ENCODE results near the gene UNC119B.

The UNC119B gene

DNA sequence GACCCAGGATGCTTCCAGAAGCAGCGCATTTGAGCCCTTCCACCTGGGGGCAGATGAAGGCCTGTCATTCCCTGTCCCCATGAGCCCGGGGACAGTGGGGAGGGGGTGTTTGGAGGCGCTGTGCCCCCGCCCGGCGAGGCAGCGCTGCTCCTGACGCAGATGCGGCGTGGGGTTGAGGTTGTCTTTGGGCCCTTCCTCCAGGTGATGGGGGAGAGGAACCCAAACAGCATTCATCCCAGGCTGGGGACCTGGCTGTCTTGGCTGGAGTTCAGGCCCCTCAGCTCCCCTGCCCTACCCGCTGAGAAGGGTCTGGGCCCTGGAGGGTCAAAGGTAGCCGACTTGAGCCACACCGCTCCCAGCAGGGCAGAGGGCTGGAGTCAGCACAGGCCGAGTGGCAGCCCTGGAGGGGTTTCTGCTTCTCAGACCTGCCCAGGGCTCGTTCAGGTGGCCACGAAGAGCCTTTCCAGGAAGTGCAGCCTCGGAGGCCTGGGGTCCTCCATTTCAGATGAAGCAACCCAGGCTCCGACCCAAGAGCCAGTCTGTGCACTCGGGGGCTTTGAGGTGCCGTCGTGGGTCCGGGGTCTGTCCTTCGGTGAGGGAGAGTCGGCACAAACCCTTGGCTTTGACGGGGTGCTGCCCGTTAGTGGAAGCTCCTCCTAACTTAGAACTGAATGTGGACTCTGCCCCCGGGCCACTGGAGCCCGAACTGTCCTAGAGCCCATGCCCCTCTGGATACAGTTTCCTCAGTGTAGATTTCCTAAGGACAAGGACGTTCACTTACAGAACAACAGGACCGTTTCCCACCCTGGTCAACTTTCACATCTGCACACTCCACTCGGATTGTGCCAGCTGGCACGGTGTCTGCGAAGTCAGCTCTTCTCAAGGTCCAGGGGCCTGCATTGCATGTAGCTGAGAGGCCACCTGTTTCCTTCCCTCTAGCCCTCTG is 31.5 kb downstream of the UNC119B start:
- no peak for DNase-seq

DNA sequence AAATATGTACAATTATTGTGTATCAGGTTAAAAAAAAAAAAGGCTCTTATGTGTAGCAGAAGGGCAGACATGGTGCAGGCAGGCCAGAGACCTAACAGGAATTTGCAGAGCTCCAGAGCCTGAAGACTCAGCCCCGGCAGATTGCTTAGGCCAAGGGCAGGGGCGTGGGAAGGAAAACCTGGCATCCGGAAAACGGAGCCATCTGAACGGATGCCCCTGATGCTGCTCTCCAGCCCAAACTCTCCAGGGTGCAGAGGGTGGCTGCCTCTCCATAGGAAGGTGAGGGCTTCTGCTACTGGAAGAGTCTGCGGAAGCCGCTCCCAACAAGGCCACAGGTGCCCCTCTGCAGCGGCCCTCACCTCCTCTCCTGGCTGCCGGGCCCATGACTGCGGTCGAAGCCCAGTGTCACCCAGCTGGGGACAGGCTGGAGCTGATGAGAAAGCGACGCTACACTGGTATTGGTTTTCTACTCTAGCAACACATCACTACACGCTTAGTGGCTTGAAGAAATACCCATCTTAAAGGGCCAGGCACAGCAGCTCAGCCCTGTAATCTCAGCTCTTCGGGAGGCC is 34.8 kb downstream of the UNC119B start:
- no peak for DNase-seq

DNA sequence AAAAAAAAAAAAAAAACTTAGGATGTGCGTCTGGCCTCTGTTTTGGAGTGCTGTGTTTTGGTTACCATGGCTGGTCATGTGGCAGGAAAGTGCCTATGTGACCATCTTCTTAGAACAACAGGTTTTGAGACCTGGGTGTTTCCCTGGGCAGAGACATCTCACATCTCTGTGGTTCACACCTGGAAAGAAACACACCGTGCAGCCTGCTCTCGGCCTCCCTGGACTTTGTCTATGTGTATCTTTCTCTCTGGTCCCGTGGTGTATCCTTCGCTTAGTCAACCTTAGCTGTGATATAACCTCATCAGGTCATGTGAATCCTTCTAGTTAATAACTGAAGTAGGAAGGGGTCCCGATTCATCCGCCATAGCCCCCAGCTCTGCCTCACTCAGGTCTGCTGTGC is 38.0 kb downstream of the UNC119B start:
- no peak for DNase-seq

DNA sequence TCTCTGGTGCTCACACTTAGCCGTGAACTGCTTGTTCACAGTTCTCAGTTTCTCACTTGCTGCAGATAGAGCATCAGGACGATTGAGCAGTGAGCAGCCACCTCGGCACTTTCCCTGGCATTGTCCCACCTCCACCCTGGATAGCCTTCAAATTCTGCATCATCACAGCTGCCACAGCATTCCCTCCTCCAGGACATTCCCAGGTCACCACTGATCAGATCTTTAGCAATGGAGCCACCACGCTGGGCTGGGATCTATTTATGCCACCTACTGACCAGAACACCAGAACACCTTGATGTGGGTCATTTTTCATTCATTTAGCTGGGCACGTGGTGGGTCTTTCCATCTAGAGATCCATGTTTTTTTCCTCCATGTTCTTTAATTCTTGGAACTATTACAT is 39.0 kb downstream of the UNC119B start:
- DNase-seq, result no peak

DNA sequence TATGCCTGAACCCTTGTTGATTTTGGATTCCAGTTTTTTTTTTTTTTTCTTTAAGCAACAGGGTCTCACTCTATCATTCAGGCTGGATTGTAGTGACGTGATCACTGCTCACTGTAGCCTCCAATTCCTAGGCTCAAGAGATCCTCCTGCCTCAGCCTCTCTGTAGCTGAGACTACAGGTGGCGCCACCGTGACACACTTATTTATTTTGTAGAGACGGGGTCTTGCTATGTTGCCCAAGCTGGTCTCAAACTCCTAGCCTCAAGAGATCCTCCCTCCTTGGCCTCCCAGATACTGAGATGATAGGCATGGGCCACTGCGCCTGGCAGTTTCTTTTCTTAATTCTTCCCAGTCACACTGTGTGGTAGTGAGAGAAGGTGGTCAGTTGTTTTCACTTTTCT is 40.5 kb downstream of the UNC119B start:
- no peak for DNase-seq

DNA sequence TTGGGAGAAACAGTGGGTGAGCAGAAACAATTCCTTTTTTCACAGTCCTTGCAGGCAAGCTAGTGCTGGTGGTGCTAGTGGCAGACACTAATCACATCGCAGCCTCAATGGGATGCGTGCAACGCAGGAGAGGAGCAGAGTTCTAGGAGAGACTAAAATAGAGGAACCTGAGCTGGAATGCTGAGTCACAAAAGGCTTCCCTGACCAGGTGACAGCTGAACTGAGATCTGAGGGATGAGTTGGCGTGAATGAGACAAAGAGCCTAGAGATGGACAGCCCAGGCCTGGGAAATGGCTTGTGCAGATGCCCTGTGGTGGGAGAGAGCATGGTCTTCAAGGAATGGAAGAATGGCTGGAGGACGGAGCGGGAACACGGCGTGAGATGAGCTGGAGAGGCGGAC is 41.1 kb downstream of the UNC119B start:
- no peak for DNase-seq

DNA sequence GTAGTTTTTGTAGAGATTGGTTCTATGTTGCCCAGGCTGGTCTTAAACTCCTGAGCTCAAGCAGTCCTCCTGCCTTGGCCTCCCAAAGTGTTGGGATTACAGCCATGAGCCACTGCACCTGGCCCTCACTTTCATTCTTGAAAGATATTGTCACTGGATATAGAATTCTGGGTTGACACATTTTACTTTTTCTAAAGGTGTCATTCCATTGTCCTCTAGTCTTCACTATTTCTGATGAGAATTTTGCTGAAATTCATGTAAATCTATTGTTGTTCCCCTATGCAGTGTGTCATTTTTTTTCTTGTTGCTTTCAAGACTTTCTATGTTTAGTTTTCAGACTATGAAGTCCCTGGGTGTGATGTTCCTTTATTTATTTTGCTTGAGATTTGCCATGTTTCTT is 44.5 kb downstream of the UNC119B start:
- DNase-seq, result no peak

DNA sequence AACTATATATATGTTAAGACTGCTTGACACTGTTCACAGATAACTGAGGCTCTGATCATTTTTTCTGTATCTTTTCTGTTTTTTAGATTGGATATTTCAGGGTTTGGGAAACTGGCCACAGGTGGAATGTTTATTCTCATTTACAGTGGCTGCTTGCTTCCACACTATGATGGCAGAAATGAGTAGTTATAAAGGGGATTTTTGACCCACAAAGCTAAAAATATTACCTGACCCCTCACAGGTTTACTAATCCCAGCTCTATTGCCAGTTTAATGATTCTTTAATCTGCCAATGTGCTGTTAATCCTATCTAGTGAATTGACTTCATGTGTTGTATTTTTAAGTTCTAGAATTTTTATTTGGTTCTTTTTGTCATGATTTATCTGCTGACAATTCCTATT is 45.0 kb downstream of the UNC119B start:
- DNase-seq, result no peak

DNA sequence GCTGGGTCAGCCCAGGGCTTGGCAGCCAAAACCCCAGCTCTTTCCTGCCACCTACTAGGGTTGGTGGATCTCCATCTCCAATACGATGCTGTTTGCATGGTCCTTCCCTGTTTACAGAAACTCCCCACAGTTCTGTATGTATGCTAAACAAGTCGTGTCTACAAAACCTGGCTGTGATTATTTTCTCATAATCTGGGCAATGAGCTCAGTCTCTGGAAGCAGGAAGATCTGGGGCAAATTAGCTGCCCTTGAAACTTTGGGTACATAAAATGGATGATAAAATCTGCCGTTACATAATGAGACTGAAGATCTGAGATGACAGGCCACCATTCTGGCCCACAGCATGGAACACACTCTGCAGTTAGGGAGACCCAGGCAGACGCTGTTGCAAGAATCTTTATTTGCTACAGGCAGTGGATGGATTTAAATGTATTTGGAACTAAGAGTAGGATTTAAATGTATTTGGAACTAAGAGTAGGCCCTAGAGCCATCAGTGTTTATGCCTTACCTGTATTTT is 47.0 kb downstream of the UNC119B start:
- DNase-seq, result no peak

DNA sequence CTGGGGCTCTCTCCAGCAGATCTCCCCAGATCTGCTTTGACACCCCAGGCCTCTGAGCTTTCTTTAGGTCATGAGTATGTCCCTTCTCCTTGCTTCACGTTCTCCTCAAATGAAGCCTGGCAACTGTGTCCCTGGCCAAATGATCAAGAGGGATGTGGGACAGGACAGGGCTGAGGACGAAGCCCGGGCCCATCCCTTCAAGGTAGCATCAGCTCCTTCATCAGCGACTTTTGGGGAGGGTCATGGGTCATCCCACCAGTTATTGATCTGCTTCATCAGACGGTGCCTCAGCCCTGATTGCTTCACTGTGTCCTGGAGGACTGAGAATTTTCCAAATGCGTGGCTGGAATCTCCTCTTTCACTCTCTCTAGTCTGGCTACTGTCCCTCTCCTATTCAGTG is 47.7 kb downstream of the UNC119B start:
- DNase-seq, result no peak

DNA sequence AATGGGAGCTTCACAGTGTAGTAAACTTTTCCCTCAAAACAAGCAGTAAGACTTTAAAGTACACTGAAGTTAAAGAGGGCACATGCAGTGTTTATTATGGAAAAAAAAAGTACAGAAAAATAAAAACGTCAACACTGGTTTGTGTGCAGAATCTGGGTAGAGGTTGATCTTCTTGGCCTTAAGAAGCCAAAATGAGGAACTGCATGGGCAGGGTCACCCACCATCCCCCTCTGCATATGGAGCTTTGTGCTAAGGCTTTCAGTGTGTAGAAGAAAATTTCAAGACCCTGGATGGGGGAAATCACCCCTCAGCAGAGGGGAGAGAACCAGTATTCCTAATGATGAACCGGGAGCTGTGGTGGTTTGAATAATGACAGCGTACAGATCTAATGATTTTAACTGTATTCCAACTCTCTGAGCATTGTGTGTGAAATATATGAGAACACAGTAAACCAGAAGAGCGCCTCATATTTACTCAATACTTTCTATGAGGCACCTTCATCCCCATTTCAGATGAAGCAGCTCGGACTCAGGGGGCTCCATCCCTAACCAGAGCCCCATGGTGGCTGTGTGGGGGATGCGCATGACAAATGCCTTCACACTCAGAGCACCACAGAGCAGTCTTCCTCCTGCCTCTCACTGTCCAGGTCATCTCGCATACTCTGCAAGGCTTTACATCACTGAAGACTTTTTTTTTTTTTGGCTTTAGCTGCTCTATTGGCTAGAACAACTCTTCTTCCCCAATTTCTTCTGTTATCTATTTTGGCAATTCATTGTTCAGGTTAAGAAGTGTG is 48.7 kb downstream of the UNC119B start:
- no peak for DNase-seq

DNA sequence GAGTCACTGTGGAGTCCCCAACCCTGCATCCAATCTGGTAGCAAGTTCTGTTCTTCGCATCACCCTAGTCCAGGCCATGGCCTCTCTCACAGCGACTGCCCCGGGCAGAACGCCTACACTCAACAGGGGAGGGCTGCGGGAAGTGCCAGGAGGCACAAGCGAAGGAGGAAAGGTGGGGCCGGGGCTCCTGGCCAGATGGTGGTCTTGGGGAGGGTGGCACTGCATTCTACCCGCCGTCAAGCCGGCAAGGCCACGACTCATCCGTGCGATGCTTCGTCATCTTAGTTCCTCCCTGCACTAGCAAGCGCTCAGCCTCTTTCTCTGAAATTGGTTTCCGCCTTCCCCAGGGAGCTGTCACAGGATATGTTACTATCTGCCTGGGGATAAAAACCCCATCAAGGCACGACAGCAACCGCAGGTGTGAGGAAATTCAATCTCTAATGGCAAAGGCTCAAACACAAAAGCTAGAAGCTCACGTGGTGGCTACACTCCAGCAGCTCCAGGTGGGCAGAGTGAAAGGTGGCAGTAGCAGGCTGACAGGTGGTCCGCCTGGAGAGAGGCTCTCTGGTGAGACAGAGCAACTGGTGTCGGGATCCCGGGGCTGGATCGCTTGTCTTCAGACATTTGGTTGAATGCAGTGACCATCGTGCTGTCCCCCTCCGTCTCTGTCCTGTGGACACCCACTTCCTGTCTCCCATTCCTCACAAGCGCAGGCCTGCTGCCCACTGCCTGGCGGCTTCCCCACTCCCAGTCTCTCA is 49.5 kb downstream of the UNC119B start:
- DNase-seq, result no peak

DNA sequence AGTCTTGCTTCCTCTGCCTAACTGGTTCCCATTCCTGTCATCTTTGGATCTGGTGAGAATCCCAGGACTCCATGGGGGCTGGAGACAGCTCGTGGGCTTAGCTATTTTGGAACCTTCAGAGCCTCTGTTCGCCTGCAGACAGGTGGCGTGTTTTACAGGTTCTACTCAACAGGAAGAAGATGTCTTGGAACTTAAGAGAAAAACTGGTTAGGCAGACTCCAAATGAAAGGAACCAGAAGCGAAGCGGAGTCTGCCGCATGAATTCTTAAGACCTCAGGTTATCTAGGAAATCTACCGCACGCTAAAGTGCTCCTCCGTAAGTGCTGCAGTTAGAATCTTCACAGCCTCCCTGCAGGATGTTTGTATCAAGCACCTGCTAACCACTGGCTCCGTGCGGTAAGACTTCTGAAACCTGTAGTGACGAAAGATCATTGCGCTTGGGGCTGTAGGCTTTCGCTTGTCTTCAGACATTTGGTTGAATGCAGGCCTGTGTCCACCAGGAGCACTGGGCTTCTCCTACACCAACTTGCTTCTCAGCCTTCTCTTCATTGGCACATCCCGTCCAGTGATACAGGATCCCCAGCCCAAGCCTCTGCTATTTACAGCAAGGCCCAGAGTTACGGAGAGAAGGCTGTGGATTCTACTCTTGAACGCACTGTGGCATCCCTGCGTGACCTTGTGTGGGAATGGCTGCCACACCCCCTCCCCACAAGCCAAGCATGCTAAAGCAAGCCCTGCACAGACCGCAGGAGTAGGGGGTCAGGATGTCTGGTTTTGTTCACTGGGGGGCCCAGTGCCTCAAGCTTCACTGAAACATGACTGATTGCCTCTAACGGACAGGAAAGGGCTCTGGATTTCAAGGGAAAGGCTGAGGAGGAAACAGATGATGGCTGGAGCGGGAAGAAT is 50.3 kb downstream of the UNC119B start:
- no peak for DNase-seq

DNA sequence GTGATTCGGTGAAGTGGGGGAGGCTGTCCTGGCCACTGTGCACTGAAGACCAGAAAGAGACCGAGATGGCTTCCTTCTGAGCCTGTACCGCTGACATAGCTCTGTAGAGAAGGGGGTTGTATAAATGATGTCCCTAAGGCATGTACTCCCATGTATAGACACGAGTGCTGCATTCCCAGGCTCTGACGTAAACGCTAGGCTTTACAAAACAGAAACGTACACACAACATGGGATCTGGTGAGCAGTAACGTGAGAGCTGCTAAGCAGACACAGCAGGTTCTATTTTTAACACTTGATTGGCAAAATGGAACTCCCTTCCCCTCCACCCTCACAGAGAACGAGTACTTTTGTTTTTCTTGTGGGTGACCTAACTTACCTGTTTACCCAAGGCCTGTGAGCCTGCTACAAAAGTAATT is 51.3 kb downstream of the UNC119B start:
- no peak for DNase-seq

DNA sequence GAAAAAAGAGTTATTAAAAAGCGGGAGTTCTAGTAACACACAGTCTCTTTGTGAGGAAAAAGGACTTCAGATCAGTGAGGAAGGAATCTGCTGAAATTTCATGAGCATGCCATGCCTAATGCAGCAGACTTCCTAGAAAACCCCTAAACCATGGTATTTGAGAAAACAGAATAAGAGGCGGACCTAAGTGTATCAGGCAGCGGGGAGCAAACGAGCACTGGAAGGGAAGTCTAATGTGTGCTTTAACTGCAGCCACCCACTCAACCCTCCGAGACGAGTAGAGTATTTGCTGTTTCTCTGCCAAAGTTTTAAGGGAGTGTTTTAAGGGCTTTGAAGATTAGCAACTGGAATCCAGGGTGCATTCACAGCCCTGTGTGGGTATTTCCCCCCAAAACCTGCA is 51.8 kb downstream of the UNC119B start:
- no peak for DNase-seq

DNA sequence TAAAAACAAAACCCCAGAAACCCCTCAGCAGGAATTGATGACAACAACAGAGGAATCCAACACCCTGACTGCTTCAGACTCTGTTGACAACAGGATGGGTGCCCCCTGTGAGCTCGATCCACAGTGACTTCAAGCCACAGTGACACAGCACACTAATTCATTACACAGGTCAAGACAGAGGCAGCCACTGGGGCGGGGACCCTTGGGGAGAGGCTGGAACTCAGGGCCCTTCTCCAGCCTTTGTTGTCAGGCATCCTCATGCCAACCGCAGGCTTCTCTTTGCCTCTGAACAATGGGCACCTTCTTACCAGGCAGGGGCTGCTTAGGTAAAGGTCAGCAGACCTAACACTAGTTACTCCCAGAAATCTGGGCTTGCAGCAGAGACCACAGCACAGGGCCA is 53.0 kb downstream of the UNC119B start:
- DNase-seq, result no peak

DNA sequence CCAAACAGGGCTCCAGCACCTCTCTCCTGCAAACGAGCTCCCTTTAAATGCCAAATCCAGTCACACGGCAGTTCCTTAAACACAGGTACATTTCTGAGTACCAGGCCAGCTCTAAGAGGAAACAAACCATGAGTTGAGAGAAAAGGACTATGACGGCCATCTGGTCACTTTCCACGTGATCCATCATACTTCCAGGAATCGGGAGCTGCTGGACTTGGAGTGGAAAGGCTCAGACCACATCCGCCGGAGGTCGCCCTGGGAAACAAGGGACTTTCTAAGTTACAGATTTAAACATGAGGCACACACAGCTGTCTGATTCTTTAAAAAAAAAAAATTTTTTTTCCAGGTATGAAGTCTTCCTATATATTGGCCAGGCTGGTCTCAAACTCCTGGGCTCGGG is 54.6 kb downstream of the UNC119B start:
- DNase-seq, result no peak

DNA sequence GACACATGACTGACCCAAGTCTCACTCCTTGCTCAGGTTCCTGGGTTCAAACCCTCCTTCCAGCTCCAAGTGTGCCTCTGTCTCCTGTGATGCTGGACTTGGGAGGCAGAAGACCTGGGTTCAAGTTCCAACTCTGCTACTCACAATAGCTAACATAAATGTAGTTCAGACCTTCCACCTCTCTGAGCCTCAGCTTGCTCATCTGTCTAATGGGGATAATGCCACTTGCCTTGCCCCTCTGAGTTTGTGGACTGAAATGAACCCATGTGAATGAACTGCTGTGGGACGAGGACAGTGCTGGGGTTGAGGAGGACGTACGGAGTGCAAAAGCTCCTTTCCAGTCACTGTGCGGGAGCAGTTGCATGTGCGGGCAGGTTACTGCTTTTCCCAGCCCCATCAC is 56.3 kb downstream of the UNC119B start:
- DNase-seq, result no peak

DNA sequence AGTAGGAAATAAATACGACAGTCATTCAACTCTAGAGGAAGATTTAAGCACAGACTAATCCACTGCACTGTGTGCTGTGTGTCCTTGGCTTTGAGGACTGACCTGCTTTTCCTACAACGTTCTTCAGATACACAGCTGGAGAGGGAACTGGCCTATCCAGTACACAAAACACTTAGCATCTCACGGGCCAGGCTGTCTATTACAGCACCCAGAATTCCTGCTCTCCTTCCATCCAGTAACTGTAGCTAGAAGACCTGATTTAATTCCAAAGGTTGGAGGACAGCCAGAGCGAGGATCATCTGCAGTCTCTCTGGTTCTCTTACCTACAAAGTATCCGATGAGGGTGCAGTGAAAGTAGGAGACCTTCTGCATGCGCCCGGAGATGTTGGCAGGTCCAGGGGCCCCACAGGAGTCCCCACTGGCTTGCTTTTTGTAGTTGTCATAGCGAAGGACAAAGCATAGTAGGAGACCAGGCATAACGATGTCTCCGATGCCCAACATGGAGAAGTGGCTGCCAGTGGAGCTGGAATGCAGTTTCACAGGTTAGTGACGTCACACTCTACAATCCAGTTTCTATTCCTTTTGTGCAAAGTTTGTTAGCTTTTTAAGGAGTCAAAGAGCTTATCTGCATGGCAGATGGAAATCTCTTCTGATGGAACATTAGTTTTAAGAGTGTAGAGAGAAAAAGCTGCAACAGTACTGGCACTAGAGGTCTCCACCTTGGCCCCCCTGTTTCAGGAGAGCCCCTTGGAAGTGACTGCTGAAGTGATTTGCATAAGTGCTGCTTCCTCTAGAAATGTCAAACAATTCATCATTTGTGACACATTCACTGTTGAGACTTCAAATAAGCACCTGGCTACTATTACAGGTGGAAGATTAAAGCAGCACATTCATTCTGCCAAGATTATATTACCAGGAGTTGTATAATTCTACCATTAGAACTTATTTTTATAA is 57.1 kb downstream of the UNC119B start:
- DNase-seq, result no peak

DNA sequence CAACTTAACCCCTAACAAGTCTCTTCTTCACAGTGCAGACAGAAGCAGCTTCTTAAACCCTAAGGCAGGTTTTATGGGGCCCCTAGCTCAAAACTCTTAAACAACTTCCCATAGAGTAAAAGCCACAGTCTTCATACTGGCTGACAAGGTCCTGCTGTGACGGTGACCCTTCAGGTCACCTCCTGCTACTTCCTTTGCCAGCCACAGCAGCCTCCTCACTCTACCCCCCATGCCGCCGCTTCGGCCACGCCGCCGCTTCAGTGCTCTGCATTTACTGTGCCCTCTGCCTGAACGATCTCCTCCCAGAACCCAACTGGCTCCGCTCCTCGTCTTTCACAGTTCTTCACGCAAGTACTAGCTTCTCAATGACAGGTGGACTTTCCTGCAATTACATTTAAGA is 60.8 kb downstream of the UNC119B start:
- DNase-seq, result no peak

Measured in 8988T (cell line).